Fibroblast of mammary gland (primary cell): ENCODE data around the gene SSTR5.

Source experiments
- DNase-seq: peaks from one replicate; pipeline ENCODE4 v3.0.0-alpha.2; 2010; ENCODE audit warnings: low read depth
- H3K4me3 ChIP-seq: 2 replicates; pipeline ENCODE4 v1.5.1; 2011; ENCODE audit warnings: low read depth, mild to moderate bottlenecking, low read length, moderate library complexity; ENCODE audit not compliant: control insufficient read depth
- CTCF ChIP-seq: conservative IDR thresholded peaks from 2 replicates; pipeline ENCODE4 v1.5.1; 2011; ENCODE audit warnings: low read depth, low read length, inconsistent platforms; ENCODE audit not compliant: control insufficient read depth, insufficient read depth

The SSTR5 gene

GRCh38 chr16:1117926-1118325, 45.4 kb downstream of the SSTR5 start:
- no peak for TF ChIP-seq CTCF
- H3K4me3 ChIP-seq = no peak overlapping the region
- no peak for DNase-seq

- H3K4me3 ChIP-seq = no peak overlapping the region
- TF ChIP-seq CTCF = no peak
- DNase-seq = no peak
These were observed 46.6 kb downstream of the SSTR5 start for GRCh38 chr16:1119129-1119528.

GRCh38 chr16:1119766-1120576, 47.4 kb downstream of the SSTR5 start:
- H3K4me3 ChIP-seq = no peak overlapping the region
- TF ChIP-seq CTCF = no peak
- no peak for DNase-seq

- no peak overlapping the region for H3K4me3 ChIP-seq
- TF ChIP-seq CTCF = no peak
- no peak for DNase-seq
These were observed 48.0 kb downstream of the SSTR5 start for GRCh38 chr16:1120577-1120941.

- DNase-seq = no peak
- H3K4me3 ChIP-seq = no peak overlapping the region
- TF ChIP-seq CTCF = no peak
These were observed 48.5 kb downstream of the SSTR5 start for GRCh38 chr16:1121009-1121408.

- no peak for DNase-seq
- TF ChIP-seq CTCF = no peak
- H3K4me3 ChIP-seq = no peak overlapping the region
These were observed 49.3 kb downstream of the SSTR5 start for GRCh38 chr16:1121601-1122397.

- no peak for TF ChIP-seq CTCF
- no peak for DNase-seq
- H3K4me3 ChIP-seq = no peak overlapping the region
These were observed 49.8 kb downstream of the SSTR5 start for GRCh38 chr16:1122398-1122765.
